ENCODE results near the gene FFAR2.

DNA sequence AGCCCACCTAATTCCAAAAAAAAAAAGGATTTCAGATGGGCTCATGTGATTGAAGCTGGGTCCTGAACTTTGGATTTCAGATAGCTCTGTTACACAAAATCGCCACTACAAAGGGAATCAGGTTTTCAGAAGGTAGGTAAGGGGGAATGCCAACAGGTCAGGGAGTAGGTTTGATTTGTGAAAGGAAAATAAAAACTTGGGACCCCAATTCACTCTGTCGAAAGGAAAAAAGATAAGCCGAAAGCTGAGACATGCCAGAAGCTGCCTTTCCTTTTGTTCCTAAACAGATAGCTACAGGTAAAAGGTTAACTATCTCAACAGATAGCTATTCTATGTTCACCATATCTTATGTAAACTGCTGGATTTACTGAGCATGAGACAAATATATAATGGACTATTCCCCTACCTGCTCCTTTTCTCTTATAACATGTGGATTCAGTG lies 38.2 kb downstream of the FFAR2 start:
- TF ChIP-seq EP300 (IDR thresholded peaks at IDR 0.05) (no peak), KDM1A (IDR thresholded peaks at IDR 0.05; ENCODE audit: low read depth) (no peak), CTCF (IDR thresholded peaks at IDR 0.05) (no peak), POLR2A (IDR thresholded peaks at IDR 0.05; ENCODE audit: low read length) (no peak), MYC (IDR thresholded peaks at IDR 0.05; ENCODE audit: borderline replicate concordance, low read length) (no peak), EHMT2 (IDR thresholded peaks at IDR 0.05; ENCODE audit: low read depth) (no peak), CHD4 (IDR thresholded peaks at IDR 0.05; ENCODE audit: borderline replicate concordance) (no peak), HDAC2 (IDR thresholded peaks at IDR 0.05) (no peak), E2F6 (IDR thresholded peaks at IDR 0.05; ENCODE audit: borderline replicate concordance, low read depth) (no peak), RFX5 (IDR thresholded peaks at IDR 0.05) (no peak), MAX (IDR thresholded peaks at IDR 0.05) (no peak), CBX8 (IDR thresholded peaks at IDR 0.05) (no peak)
- TF ChIP-seq, protein P1, sequence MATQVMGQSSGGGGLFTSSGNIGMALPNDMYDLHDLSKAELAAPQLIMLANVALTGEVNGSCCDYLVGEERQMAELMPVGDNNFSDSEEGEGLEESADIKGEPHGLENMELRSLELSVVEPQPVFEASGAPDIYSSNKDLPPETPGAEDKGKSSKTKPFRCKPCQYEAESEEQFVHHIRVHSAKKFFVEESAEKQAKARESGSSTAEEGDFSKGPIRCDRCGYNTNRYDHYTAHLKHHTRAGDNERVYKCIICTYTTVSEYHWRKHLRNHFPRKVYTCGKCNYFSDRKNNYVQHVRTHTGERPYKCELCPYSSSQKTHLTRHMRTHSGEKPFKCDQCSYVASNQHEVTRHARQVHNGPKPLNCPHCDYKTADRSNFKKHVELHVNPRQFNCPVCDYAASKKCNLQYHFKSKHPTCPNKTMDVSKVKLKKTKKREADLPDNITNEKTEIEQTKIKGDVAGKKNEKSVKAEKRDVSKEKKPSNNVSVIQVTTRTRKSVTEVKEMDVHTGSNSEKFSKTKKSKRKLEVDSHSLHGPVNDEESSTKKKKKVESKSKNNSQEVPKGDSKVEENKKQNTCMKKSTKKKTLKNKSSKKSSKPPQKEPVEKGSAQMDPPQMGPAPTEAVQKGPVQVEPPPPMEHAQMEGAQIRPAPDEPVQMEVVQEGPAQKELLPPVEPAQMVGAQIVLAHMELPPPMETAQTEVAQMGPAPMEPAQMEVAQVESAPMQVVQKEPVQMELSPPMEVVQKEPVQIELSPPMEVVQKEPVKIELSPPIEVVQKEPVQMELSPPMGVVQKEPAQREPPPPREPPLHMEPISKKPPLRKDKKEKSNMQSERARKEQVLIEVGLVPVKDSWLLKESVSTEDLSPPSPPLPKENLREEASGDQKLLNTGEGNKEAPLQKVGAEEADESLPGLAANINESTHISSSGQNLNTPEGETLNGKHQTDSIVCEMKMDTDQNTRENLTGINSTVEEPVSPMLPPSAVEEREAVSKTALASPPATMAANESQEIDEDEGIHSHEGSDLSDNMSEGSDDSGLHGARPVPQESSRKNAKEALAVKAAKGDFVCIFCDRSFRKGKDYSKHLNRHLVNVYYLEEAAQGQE (IDR thresholded peaks at IDR 0.05): no peak

Data from A549 (cell line).